Aorta (tissue), 5 donors: ENCODE results near the gene VPREB3. TPM values are rescaled to one million over a fixed set of nuclear protein-coding genes. Genes with fewer than 3 reads are reported as not detected.

Experiments
- ATAC-seq: fragments of 200-7000 bp; cut with Tn5 transposase; one replicate; pipeline ENCODE4 v1.9.1; 2022; ENCODE audit warnings: moderate library complexity; ENCODE audit not compliant: low FRiP score
- DNase-seq, 2 donors: peaks; one replicate each; pipeline ENCODE4 v3.0.0-alpha.2; 2020
- H3K27ac ChIP-seq, 2 donors: one replicate each; pipeline ENCODE4 v1.5.1; 2013; ENCODE audit warnings: low read length in 2 of 2, mild to moderate bottlenecking in 2 of 2, moderate library complexity in 2 of 2, control low read depth in 1 of 2, inconsistent platforms in 1 of 2, low read depth in 1 of 2
- H3K27me3 ChIP-seq, 2 donors: one replicate each; pipeline ENCODE4 v1.6.1; 2013; ENCODE audit warnings: control low read depth in 1 of 2, low read length in 1 of 2, mild to moderate bottlenecking in 1 of 2, moderate library complexity in 1 of 2; ENCODE audit not compliant: insufficient read depth in 2 of 2, control insufficient read depth in 1 of 2
- H3K36me3 ChIP-seq, 2 donors: one replicate each; pipeline ENCODE4 v1.6.1; 2013; ENCODE audit warnings: control low read depth in 1 of 2, low read length in 1 of 2, mild to moderate bottlenecking in 1 of 2; ENCODE audit not compliant: insufficient read depth in 2 of 2, control insufficient read depth in 1 of 2
- H3K4me1 ChIP-seq, 2 donors: one replicate each; pipeline ENCODE4 v1.6.1; 2013; ENCODE audit warnings: low read length in 2 of 2, control low read depth in 1 of 2, mild to moderate bottlenecking in 1 of 2, moderate library complexity in 1 of 2; ENCODE audit not compliant: insufficient read depth in 2 of 2, control insufficient read depth in 1 of 2
- H3K4me3 ChIP-seq, 2 donors: one replicate each; pipeline ENCODE4 v1.5.1; 2013; ENCODE audit warnings: low read length in 2 of 2, control low read depth in 1 of 2, mild to moderate bottlenecking in 1 of 2
- H3K9me3 ChIP-seq: one replicate; pipeline ENCODE4 v1.6.1; 2013; ENCODE audit warnings: mild to moderate bottlenecking, low read length; ENCODE audit not compliant: control insufficient read depth
- WGBS, 2 donors: extraction: QIAGEN DNeasy Blood & Tissue Kit; methylation state at CpG; one replicate each; pipeline ENCODE4 v1.1.7; 2013; 5-methylcytosine and 5-hydroxymethylcytosine counted together
- intact Hi-C, 2 donors: fragments of 100-400 bp; cut with DNase I; formaldehyde crosslinking; loops; one replicate each; pipeline versions ENCODE4 v1.14.2 to v1.15.0; 2022
- polyA plus RNA-seq, 2 donors: library from polyadenylated mRNA; stranded (reverse); fragments of 200-250 nt; gene quantifications; one replicate each; pipeline ENCODE4 v1.2.3, GENCODE V29; 2013
- total RNA-seq, 2 donors: library from RNA; stranded (reverse); fragmentation: NEBNext Ultra II Directional; extraction: Animal tissue kit (Norgen Biotek cat#: 25700); gene quantifications; one replicate each; pipeline ENCODE4 v1.2.1, GENCODE V29; 2021
- donor health status: healthy with polysubstance abuse.
- donor health status: Bipolar disorder and iron deficiency.
- donor health status: DM: no; HTN: no; CAD: no.
- donor health status: DM: no; HTN: no; CAD: no.
- donor health status: DM: yes; HTN: yes; CAD: no.

The VPREB3 gene
- total and polyA plus RNA-seq, 4 donors = 0.69 TPM; not detected in 3

GRCh38 chr22:23705358-23705757, 48.9 kb downstream of the VPREB3 start:
- intact Hi-C loops = no loop called here
- DNase-seq = no peak
- 92 to 95% methylated on average over 3 of the region's 3 CpGs for WGBS, 2 donors

DNA sequence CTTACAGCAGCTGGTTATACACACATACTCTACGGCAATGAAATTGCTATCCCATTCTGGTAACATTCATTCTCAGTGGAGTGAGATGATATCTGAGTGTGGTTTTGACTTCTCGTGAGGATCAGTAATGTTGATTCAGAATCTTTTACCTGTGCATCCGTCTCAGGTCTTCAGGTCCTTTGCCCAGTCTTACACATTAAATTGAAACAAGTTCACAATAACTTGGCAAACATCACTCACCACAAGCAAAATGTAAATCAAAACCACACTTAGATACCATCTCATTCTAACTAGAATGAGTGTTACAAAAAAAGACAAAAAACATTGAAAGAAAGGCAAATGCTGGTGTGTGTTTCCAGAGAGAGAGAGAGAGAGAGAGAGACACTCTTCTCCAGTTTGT, 49.4 kb downstream of the VPREB3 start:
- H3K4me3 ChIP-seq = no peak overlapping the region
- H3K27ac ChIP-seq = no peak overlapping the region
- peaks cover 4 to 13% of the 10 kb centered on the region in 2 donors for H3K36me3 ChIP-seq
- H3K4me1 ChIP-seq = no peaks in the 10 kb centered on the region
- DNase-seq = no peak
- WGBS, 2 donors = 95% methylated on average over 3 of the region's 3 CpGs
- intact Hi-C loops = no loop called here
- no peaks in the 10 kb centered on the region for H3K9me3 ChIP-seq
- ATAC-seq = no peak
- no peaks in the 10 kb centered on the region for H3K27me3 ChIP-seq

More at GRCh38 chr22:23705358-23705757, 48.9 kb downstream of the VPREB3 start:
- Histone ChIP-seq H3K36me3 (peaks cover 4 to 13% of the 10 kb centered on the region in 2 donors), H3K27me3 (no peaks in the 10 kb centered on the region), H3K4me3 (no peak overlapping the region), H3K9me3 (no peaks in the 10 kb centered on the region), H3K27ac (no peak overlapping the region), H3K4me1 (no peaks in the 10 kb centered on the region)
- no peak for ATAC-seq

DNA sequence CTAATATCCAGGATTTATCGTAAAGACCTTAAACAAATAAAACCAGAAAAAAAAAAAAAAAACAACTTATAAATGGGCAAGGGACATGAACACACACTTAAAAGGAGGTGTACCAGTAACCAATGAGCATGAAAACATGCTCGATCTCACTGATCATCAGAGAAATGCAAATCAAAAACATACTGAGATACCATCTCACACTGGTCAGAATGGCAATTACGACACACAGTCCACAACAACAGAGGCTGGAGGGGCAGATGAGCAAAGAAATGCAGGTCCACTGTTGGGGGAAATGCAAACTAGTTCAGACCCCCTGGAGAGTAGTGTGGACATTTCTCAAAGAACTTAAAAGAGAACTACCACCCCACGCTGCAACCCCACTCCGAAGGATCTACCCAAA, 50.2 kb downstream of the VPREB3 start:
- ATAC-seq = no peak
- intact Hi-C loops = no loop called here
- peaks cover 4 to 13% of the 10 kb centered on the region in 2 donors for H3K36me3 ChIP-seq

More for the DNA sequence above, 50.2 kb downstream of the VPREB3 start:
- H3K9me3 ChIP-seq = no peaks in the 10 kb centered on the region
- H3K27ac ChIP-seq = no peak overlapping the region
- DNase-seq = no peak
- H3K4me3 ChIP-seq = no peak overlapping the region
- no peaks in the 10 kb centered on the region for H3K27me3 ChIP-seq
- WGBS, 2 donors = 88 to 89% methylated on average over 5 of the region's 5 CpGs
- H3K4me1 ChIP-seq = no peaks in the 10 kb centered on the region

Other genes with a start within 250 kb of the VPREB3 start
- not detected for gene IGLL1, start 174.1 kb downstream of the VPREB3 start, total RNA-seq
- not detected for gene IGLL1, start 174.1 kb downstream of the VPREB3 start, polyA plus RNA-seq
- gene DRICH1, start 122.1 kb downstream of the VPREB3 start, total RNA-seq = 1 to 10 TPM in 1 of 2 donors, not detected in 1; 1.4 TPM
- gene DRICH1, start 122.1 kb downstream of the VPREB3 start, polyA plus RNA-seq = under 1 TPM in 1 of 2 donors, not detected in 1; 0.38 TPM
- 1 to 10 TPM; 1.2 to 1.4 TPM for gene RGL4, start 63.4 kb downstream of the VPREB3 start, total RNA-seq
- under 1 TPM; 0.59 to 0.63 TPM for gene RGL4, start 63.4 kb downstream of the VPREB3 start, polyA plus RNA-seq
- 10 to 100 TPM in 1 of 2 donors, 1 to 10 TPM in 1; 9.8 to 14.0 TPM for gene ZNF70, start 3.3 kb downstream of the VPREB3 start, total RNA-seq
- 1 to 10 TPM; 1.4 to 3.6 TPM for gene ZNF70, start 3.3 kb downstream of the VPREB3 start, polyA plus RNA-seq
- gene C22orf15, start 8.6 kb upstream of the VPREB3 start, total RNA-seq = under 1 TPM in 1 of 2 donors, not detected in 1; 0.69 TPM
- under 1 TPM in 1 of 2 donors, not detected in 1; 0.23 TPM for gene C22orf15, start 8.6 kb upstream of the VPREB3 start, polyA plus RNA-seq
- 10 to 100 TPM; 30.9 to 41.9 TPM for gene CHCHD10, start 13.5 kb upstream of the VPREB3 start, total RNA-seq
- 10 to 100 TPM; 58.5 to 68.4 TPM for gene CHCHD10, start 13.5 kb upstream of the VPREB3 start, polyA plus RNA-seq
- gene MMP11, start 18.4 kb upstream of the VPREB3 start, total RNA-seq = 1 to 10 TPM; 1.3 to 3.0 TPM
- 1 to 10 TPM; 3.5 to 5.1 TPM for gene MMP11, start 18.4 kb upstream of the VPREB3 start, polyA plus RNA-seq
- 10 to 100 TPM; 48.3 to 53.5 TPM for gene SMARCB1, start 32.5 kb upstream of the VPREB3 start, total RNA-seq
- 10 to 100 TPM; 24.2 to 31.7 TPM for gene SMARCB1, start 32.5 kb upstream of the VPREB3 start, polyA plus RNA-seq
- gene DERL3, start 84.6 kb upstream of the VPREB3 start, total RNA-seq = 1 to 10 TPM; 1.9 to 3.9 TPM
- 1 to 10 TPM; 1.4 to 6.1 TPM for gene DERL3, start 84.6 kb upstream of the VPREB3 start, polyA plus RNA-seq
- 10 to 100 TPM in 1 of 2 donors, 1 to 10 TPM in 1; 4.8 to 14.4 TPM for gene SLC2A11, start 103.5 kb upstream of the VPREB3 start, total RNA-seq
- 10 to 100 TPM; 16.7 TPM for gene SLC2A11, start 103.5 kb upstream of the VPREB3 start, polyA plus RNA-seq
- 100 to 1,000 TPM; 278 to 316 TPM for gene MIF, start 140.0 kb upstream of the VPREB3 start, total RNA-seq
- gene MIF, start 140.0 kb upstream of the VPREB3 start, polyA plus RNA-seq = 100 to 1,000 TPM; 362 to 373 TPM
- 10 to 100 TPM in 1 of 2 donors, 1 to 10 TPM in 1; 7.7 to 23.9 TPM for gene GSTT2B, start 206.8 kb upstream of the VPREB3 start, total RNA-seq
- gene GSTT2B, start 206.8 kb upstream of the VPREB3 start, polyA plus RNA-seq = 10 to 100 TPM in 1 of 2 donors, 1 to 10 TPM in 1; 8.0 to 23.2 TPM
- gene DDTL, start 212.5 kb upstream of the VPREB3 start, total RNA-seq = 1 to 10 TPM; 1.0 to 3.6 TPM
- gene DDTL, start 212.5 kb upstream of the VPREB3 start, polyA plus RNA-seq = 1 to 10 TPM in 1 of 2 donors, under 1 TPM in 1; 0.31 to 1.0 TPM
- 10 to 100 TPM; 49.3 to 51.6 TPM for gene DDT, start 220.0 kb upstream of the VPREB3 start, total RNA-seq
- 100 to 1,000 TPM; 108 to 145 TPM for gene DDT, start 220.0 kb upstream of the VPREB3 start, polyA plus RNA-seq
- under 1 TPM in 1 of 2 donors, not detected in 1; 0.94 TPM for gene GSTT2, start 225.7 kb upstream of the VPREB3 start, total RNA-seq
- not detected for gene GSTT2, start 225.7 kb upstream of the VPREB3 start, polyA plus RNA-seq